Central memory CD8-positive, alpha-beta T cell (primary cell): ENCODE measurements around the gene SYT7.
"Not testable (repeated sequence)": the region's sequence is repeated elsewhere in the genome, so short reads cannot be mapped to it uniquely, and the experiment has no call there.

Source experiments
- ATAC-seq: fragments of 150-1000 bp; cut with Tn5 transposase; replicated peaks from 2 replicates; pipeline ENCODE4 v1.10.0; 2022; ENCODE audit warnings: mild to moderate bottlenecking, moderate FRiP score, moderate number of reproducible peaks; ENCODE audit not compliant: poor library complexity, severe bottlenecking; ENCODE audit errors: extremely low read depth
- DNase-seq, 2 donors: peaks; one replicate each; pipeline ENCODE4 v3.0.0; 2021; ENCODE audit warnings: low spot score in 2 of 2
- H3K27ac Mint-ChIP-seq: one replicate; pipeline ENCODE4 v1.8.0; 2022; ENCODE audit warnings: low read depth, mild to moderate bottlenecking, moderate library complexity, mixed read lengths
- H3K27me3 Mint-ChIP-seq: one replicate; pipeline ENCODE4 v1.8.0; 2022; ENCODE audit warnings: mixed read lengths
- H3K36me3 Mint-ChIP-seq: one replicate; pipeline ENCODE4 v1.8.0; 2022; ENCODE audit warnings: mild to moderate bottlenecking, moderate library complexity, mixed read lengths; ENCODE audit not compliant: insufficient read depth
- H3K4me1 Mint-ChIP-seq: one replicate; pipeline ENCODE4 v1.8.0; 2022; ENCODE audit warnings: mixed read lengths
- H3K4me3 Mint-ChIP-seq: one replicate; pipeline ENCODE4 v1.8.0; 2022; ENCODE audit warnings: mild to moderate bottlenecking, moderate library complexity, mixed read lengths
- H3K9me3 Mint-ChIP-seq: one replicate; pipeline ENCODE4 v1.8.0; 2022; ENCODE audit warnings: mixed read lengths

SYT7 gene

GRCh38 chr11:61468002-61468401 is 112.9 kb downstream of the SYT7 start:
- Mint-ChIP-seq H3K27ac (no peak overlapping the region), H3K4me3 (no peak overlapping the region), H3K27me3 (no peaks in the 10 kb centered on the region), H3K9me3 (no peaks in the 10 kb centered on the region), H3K36me3 (peaks cover 16% of the 10 kb centered on the region), H3K4me1 (no peaks in the 10 kb centered on the region)
- DNase-seq (no peak), ATAC-seq (no peak)

- ATAC-seq, H3K27ac Mint-ChIP-seq, H3K4me3 Mint-ChIP-seq, H3K9me3 Mint-ChIP-seq, H3K4me1 Mint-ChIP-seq, H3K27me3 Mint-ChIP-seq, DNase-seq: not testable (repeated sequence)
- peaks cover 16% of the 10 kb centered on the region for H3K36me3 Mint-ChIP-seq
Observed at GRCh38 chr11:61467602-61468001, 113.3 kb downstream of the SYT7 start.
